Mammary epithelial cell (primary cell): ENCODE measurements around the gene PDZD4.

Source experiments
- CTCF ChIP-seq, 2 donors: IDR thresholded peaks in 1 of 2; conservative IDR thresholded peaks in 1 of 2; 2 replicates each; pipeline ENCODE4 v1.5.1; 2011 to 2012; ENCODE audit warnings: inconsistent platforms in 2 of 2, low read length in 2 of 2, mild to moderate bottlenecking in 2 of 2, control low read depth in 1 of 2, low read depth in 1 of 2; ENCODE audit not compliant: insufficient read depth in 1 of 2; ENCODE audit errors: extremely low read depth in 1 of 2
- EZH2 ChIP-seq: IDR thresholded peaks from 2 replicates; pipeline ENCODE4 v1.6.1; 2012; ENCODE audit warnings: low read length, inconsistent platforms, borderline replicate concordance

GRCh38 chrX:153871451-153871850 lies 41.1 kb upstream of the PDZD4 start:
- TF ChIP-seq CTCF (conservative IDR thresholded peaks at IDR 0.05 in 1 of 2, IDR thresholded peaks at IDR 0.05 in 1 of 2; ENCODE audit: extremely low read depth in 1 of 2, insufficient read depth in 1 of 2, low read depth in 1 of 2, low read length in 2 of 2) (no peak), EZH2 (no peak)
